HEK293 (cell line): ENCODE measurements around the gene ZFYVE21.

ENCODE experiments used
- CTCF ChIA-PET: fragments of 350-600 bp; formaldehyde crosslinking; extraction: SDS; loops from one replicate; lab custom pipeline; 2021; ENCODE audit warnings: antibody characterized with exemption; lab: Yijun Ruan, JAX
- POLR2A ChIA-PET: fragments of 300-600 bp; formaldehyde crosslinking; extraction: SDS; loops from one replicate; lab custom pipeline; 2020; ENCODE audit warnings: antibody characterized with exemption, inconsistent platforms; lab: Yijun Ruan, JAX
- H3K27ac ChIP-seq: fragments of 200-500 bp; sonication (Bioruptor generic); 2 replicates; pipeline ENCODE4 v1.5.1; 2014; ENCODE audit warnings: low read depth, low read length, control low read depth, inconsistent platforms; ENCODE audit errors: extremely low read depth
- H3K36me3 ChIP-seq, 2 experiments: fragments of 200-500 bp in 1 of 2; sonication (Bioruptor generic) in 1 of 2; 1 replicate in 1 of 2; 2 replicates in 1 of 2; pipeline ENCODE4 v1.5.1; 2014 to 2017; ENCODE audit warnings: inconsistent platforms in 2 of 2, low read length in 2 of 2; ENCODE audit not compliant: control insufficient read depth in 2 of 2, insufficient read depth in 1 of 2
- H3K4me1 ChIP-seq: fragments of 200-500 bp; sonication (Bioruptor generic); 2 replicates; pipeline ENCODE4 v1.5.1; 2014; ENCODE audit warnings: mild to moderate bottlenecking, low read length, inconsistent platforms; ENCODE audit not compliant: control insufficient read depth, insufficient read depth
- H3K4me3 ChIP-seq: 2 replicates; pipeline ENCODE4 v1.5.1; 2011; ENCODE audit warnings: low read depth, mild to moderate bottlenecking, control low read depth, low read length, moderate library complexity
- H3K9me3 ChIP-seq: fragments of 200-500 bp; sonication (Bioruptor generic); 2 replicates; pipeline ENCODE4 v1.5.1; 2014; ENCODE audit warnings: low read depth, low read length, inconsistent platforms; ENCODE audit not compliant: control insufficient read depth, insufficient read depth
- ATF2 ChIP-seq: fragments of 450-650 bp; formaldehyde crosslinking; IDR thresholded peaks from 2 replicates; pipeline ENCODE4 v1.5.1; 2016; ENCODE audit warnings: missing biosample characterization, missing genetic modification characterization, low read depth
- OVOL3 ChIP-seq: fragments of 450-650 bp; formaldehyde crosslinking; IDR thresholded peaks from 2 replicates; pipeline ENCODE4 v1.5.1; 2016; ENCODE audit warnings: missing biosample characterization, missing genetic modification characterization
- SALL2 ChIP-seq: fragments of 450-650 bp; formaldehyde crosslinking; IDR thresholded peaks from 2 replicates; pipeline ENCODE4 v1.5.0; 2017; ENCODE audit warnings: missing biosample characterization, mild to moderate bottlenecking, missing genetic modification characterization, borderline replicate concordance
- ZNF114 ChIP-seq: fragments of 450-650 bp; formaldehyde crosslinking; IDR thresholded peaks from 2 replicates; pipeline ENCODE4 v1.5.0; 2017; ENCODE audit warnings: missing biosample characterization, missing genetic modification characterization
- ZNF148 ChIP-seq: fragments of 450-650 bp; formaldehyde crosslinking; IDR thresholded peaks from 2 replicates; pipeline ENCODE4 v1.5.0; 2017; ENCODE audit warnings: missing biosample characterization, missing genetic modification characterization, borderline replicate concordance
- ZNF391 ChIP-seq: fragments of 450-650 bp; formaldehyde crosslinking; IDR thresholded peaks from 2 replicates; pipeline ENCODE4 v1.5.1; 2016; ENCODE audit warnings: low read depth, missing biosample characterization, missing genetic modification characterization, borderline replicate concordance
- ZNF426 ChIP-seq: fragments of 450-650 bp; formaldehyde crosslinking; IDR thresholded peaks from 2 replicates; pipeline ENCODE4 v1.5.1; 2017; ENCODE audit warnings: missing biosample characterization, missing genetic modification characterization, mild to moderate bottlenecking, inconsistent platforms, moderate library complexity
- ZNF488 ChIP-seq: fragments of 450-650 bp; formaldehyde crosslinking; IDR thresholded peaks from 2 replicates; pipeline ENCODE4 v1.5.1; 2016; ENCODE audit warnings: missing biosample characterization, missing genetic modification characterization
- ZNF518A ChIP-seq: fragments of 450-650 bp; formaldehyde crosslinking; conservative IDR thresholded peaks from 2 replicates; pipeline ENCODE4 v1.5.1; 2016; ENCODE audit warnings: low read depth, missing biosample characterization, missing genetic modification characterization
- ZNF639 ChIP-seq: fragments of 450-650 bp; formaldehyde crosslinking; IDR thresholded peaks from 2 replicates; pipeline ENCODE4 v1.5.1; 2016; ENCODE audit warnings: missing biosample characterization, missing genetic modification characterization
- ZNF701 ChIP-seq: fragments of 450-650 bp; formaldehyde crosslinking; IDR thresholded peaks from 2 replicates; pipeline ENCODE4 v1.5.1; 2016; ENCODE audit warnings: missing biosample characterization, missing genetic modification characterization
- ZSCAN23 ChIP-seq: fragments of 450-650 bp; formaldehyde crosslinking; IDR thresholded peaks from 2 replicates; pipeline ENCODE4 v1.5.1; 2016; ENCODE audit warnings: missing biosample characterization, missing genetic modification characterization

ZFYVE21 gene

GRCh38 chr14:103744621-103745395 lies 29.2 kb downstream of the ZFYVE21 start:
- CTCF ChIA-PET = no interaction called here
- H3K4me3 ChIP-seq = no peak overlapping the region
- no peaks in the 10 kb centered on the region for H3K9me3 ChIP-seq
- H3K4me1 ChIP-seq = no peaks in the 10 kb centered on the region
- POLR2A ChIA-PET = interaction anchor here (0.6 to 1.1 kb wide), 2 partner anchors 29 to 148 kb away, joined by 5 to 7 read pairs; partner anchors contain the start of genes XRCC3 and ZFYVE21
- TF ChIP-seq ZNF701 (tag by site-specific recombination) = no peak
- no peak for TF ChIP-seq ZNF518A (tag by site-specific recombination)
- no peak for TF ChIP-seq ZSCAN23
- no peak for TF ChIP-seq ZNF148 (tag by site-specific recombination)
- no peak for TF ChIP-seq ZNF488
- TF ChIP-seq ZNF114 (tag by site-specific recombination) = no peak
- TF ChIP-seq ZNF426 = no peak
- TF ChIP-seq SALL2 (tag by site-specific recombination) = no peak
- no peak for TF ChIP-seq ZNF639
- no peak for TF ChIP-seq ATF2 (tag by site-specific recombination)
- TF ChIP-seq OVOL3 (tag by site-specific recombination) = no peak
- no peak for TF ChIP-seq ZNF391 (tag by site-specific recombination)
- H3K36me3 ChIP-seq = peaks cover 0 to 83% of the 10 kb centered on the region in 2 experiments; a peak in 2 of 3 replicates
- H3K27ac ChIP-seq = no peak overlapping the region
